GM23338 (cell line): ENCODE results near the gene SAA2. TPM values are rescaled to one million over a fixed set of nuclear protein-coding genes. Genes with fewer than 3 reads are reported as not detected.

ENCODE experiments used
- ATAC-seq: fragments of 200-7000 bp; cut with Tn5 transposase; 3 replicates; pipeline ENCODE4 v1.9.1; 2020
- DNase-seq: peaks from one replicate; pipeline ENCODE4 v3.0.0-alpha.2; 2015; ENCODE audit warnings: low spot score
- H2AFZ ChIP-seq: fragments of 200-600 bp; sonication (generic); 2 replicates; pipeline ENCODE4 v1.8.0; 2016; ENCODE audit warnings: antibody characterized with exemption, mild to moderate bottlenecking, moderate library complexity
- H3F3A ChIP-seq: fragments of 200-600 bp; sonication (generic); replicated peaks from 2 replicates; pipeline ENCODE4 v1.8.0; 2017; ENCODE audit warnings: antibody characterized with exemption, mixed run types, low read depth
- H3K27ac ChIP-seq: fragments of 200-600 bp; sonication (generic); 2 replicates; pipeline ENCODE4 v1.6.1; 2016; ENCODE audit warnings: low read depth
- H3K27me3 ChIP-seq: fragments of 200-600 bp; sonication (generic); 2 replicates; pipeline ENCODE4 v1.8.0; 2016; ENCODE audit warnings: mild to moderate bottlenecking, mixed run types, moderate library complexity; ENCODE audit not compliant: insufficient read depth
- H3K36me3 ChIP-seq: fragments of 200-600 bp; sonication (generic); 2 replicates; pipeline ENCODE4 v1.8.0; 2016; ENCODE audit warnings: mild to moderate bottlenecking; ENCODE audit not compliant: insufficient read depth
- H3K4me1 ChIP-seq: fragments of 200-600 bp; sonication (generic); 2 replicates; pipeline ENCODE4 v1.8.0; 2016; ENCODE audit warnings: mild to moderate bottlenecking, moderate library complexity; ENCODE audit not compliant: insufficient read depth
- H3K4me2 ChIP-seq: fragments of 200-600 bp; sonication (generic); 2 replicates; pipeline ENCODE4 v1.7.1; 2017; ENCODE audit warnings: mixed run types
- H3K4me3 ChIP-seq: fragments of 200-600 bp; sonication (generic); 2 replicates; pipeline ENCODE4 v1.6.1; 2016; ENCODE audit warnings: mixed run types
- H3K79me2 ChIP-seq: fragments of 200-600 bp; sonication (generic); replicated peaks from 2 replicates; pipeline ENCODE4 v1.8.0; 2017; ENCODE audit warnings: mild to moderate bottlenecking; ENCODE audit not compliant: insufficient read depth
- H3K9me2 ChIP-seq: fragments of 200-600 bp; sonication (generic); 2 replicates; pipeline ENCODE4 v1.8.0; 2017; ENCODE audit not compliant: insufficient read depth
- H4K20me1 ChIP-seq: fragments of 200-600 bp; sonication (generic); replicated peaks from 2 replicates; pipeline ENCODE4 v1.8.0; 2017; ENCODE audit warnings: mild to moderate bottlenecking; ENCODE audit not compliant: insufficient read depth
- H3K27ac Mint-ChIP-seq: 2 replicates; pipeline ENCODE4 v1.8.0; 2020; ENCODE audit warnings: inconsistent platforms, mild to moderate bottlenecking, moderate library complexity, mixed read lengths
- H3K27me3 Mint-ChIP-seq: 3 replicates; pipeline ENCODE4 v1.8.0; 2022; ENCODE audit warnings: low read depth, mild to moderate bottlenecking, moderate library complexity, mixed read lengths, inconsistent platforms; ENCODE audit not compliant: insufficient read depth, poor library complexity
- H3K36me3 Mint-ChIP-seq: 3 replicates; pipeline ENCODE4 v1.8.0; 2021; ENCODE audit warnings: low read depth, mild to moderate bottlenecking, inconsistent platforms, moderate library complexity, mixed read lengths
- H3K4me1 Mint-ChIP-seq: 3 replicates; pipeline ENCODE4 v1.8.0; 2020; ENCODE audit warnings: mild to moderate bottlenecking, inconsistent platforms, mixed read lengths
- H3K4me3 Mint-ChIP-seq: 3 replicates; pipeline ENCODE4 v1.8.0; 2021; ENCODE audit warnings: moderate library complexity, mild to moderate bottlenecking, inconsistent platforms, mixed read lengths
- H3K9me3 Mint-ChIP-seq: 3 replicates; pipeline ENCODE4 v1.8.0; 2020; ENCODE audit warnings: moderate library complexity, mild to moderate bottlenecking, inconsistent platforms, mixed read lengths
- CREB1 ChIP-seq: fragments of 250-450 bp; sonication (Bioruptor Pico); IDR thresholded peaks from 2 replicates; pipeline ENCODE4 v1.5.0; 2020; ENCODE audit warnings: low read depth, mild to moderate bottlenecking, moderate library complexity
- EZH2 ChIP-seq: fragments of 200-600 bp; sonication (generic); IDR thresholded peaks from one replicate; pipeline ENCODE4 v1.8.0; 2017; ENCODE audit warnings: antibody characterized with exemption, mild to moderate bottlenecking, low read depth; ENCODE audit not compliant: unreplicated experiment
- EZH2phosphoT487 ChIP-seq: fragments of 200-600 bp; sonication (generic); IDR thresholded peaks from one replicate; pipeline ENCODE4 v1.8.1; 2018; ENCODE audit warnings: antibody characterized with exemption; ENCODE audit not compliant: unreplicated experiment
- POLR2AphosphoS5 ChIP-seq: IDR thresholded peaks from 2 replicates; pipeline ENCODE4 v1.6.1; 2016; ENCODE audit warnings: antibody characterized with exemption, low read depth
- STAT1 ChIP-seq: IDR thresholded peaks from one replicate; pipeline ENCODE4 v1.6.1; 2016; ENCODE audit warnings: antibody characterized with exemption; ENCODE audit not compliant: unreplicated experiment
- polyA plus RNA-seq: library from polyadenylated mRNA; unstranded; fragments of >200 nt; fragmentation: Nextera tagmentation; extraction: Ambion mirVana; gene quantifications from 2 replicates; pipeline ENCODE4 v1.2.1, GENCODE V29; 2016
- total RNA-seq: library from RNA; depleted of rRNA; stranded (reverse); fragments of >200 nt; shearing (Covaris generic); gene quantifications from 2 replicates; pipeline ENCODE4 v1.2.3, GENCODE V29; 2014
- TF ChIP-seq, protein P1 (sequence below): IDR thresholded peaks from one replicate; pipeline ENCODE4 v1.6.1; 2018; ENCODE audit warnings: antibody characterized with exemption; ENCODE audit not compliant: unreplicated experiment
- TF ChIP-seq, protein P2 (sequence below): fragments of 250-450 bp; sonication (Bioruptor Pico); IDR thresholded peaks from 2 replicates; pipeline ENCODE4 v1.5.0; 2020; ENCODE audit warnings: mild to moderate bottlenecking, moderate library complexity

Gene SAA2
- total and polyA plus RNA-seq, 2 experiments from 2014 or later: not detected

GRCh38 chr11:18259259-18259658, 10.8 kb upstream of the SAA2 start:
- Mint-ChIP-seq H3K27ac (no peak overlapping the region), H3K27me3 (peaks cover 8% of the 10 kb centered on the region), H3K4me3 (no peak overlapping the region), H3K9me3 (no peaks in the 10 kb centered on the region), H3K36me3 (no peaks in the 10 kb centered on the region), H3K4me1 (no peaks in the 10 kb centered on the region)
- DNase-seq (no peak), ATAC-seq (no peak)
- H2AFZ ChIP-seq: no peak overlapping the region
- H3K4me1 ChIP-seq: no peaks in the 10 kb centered on the region; the same call in 1 of the 2 replicates
- TF ChIP-seq, protein P1, sequence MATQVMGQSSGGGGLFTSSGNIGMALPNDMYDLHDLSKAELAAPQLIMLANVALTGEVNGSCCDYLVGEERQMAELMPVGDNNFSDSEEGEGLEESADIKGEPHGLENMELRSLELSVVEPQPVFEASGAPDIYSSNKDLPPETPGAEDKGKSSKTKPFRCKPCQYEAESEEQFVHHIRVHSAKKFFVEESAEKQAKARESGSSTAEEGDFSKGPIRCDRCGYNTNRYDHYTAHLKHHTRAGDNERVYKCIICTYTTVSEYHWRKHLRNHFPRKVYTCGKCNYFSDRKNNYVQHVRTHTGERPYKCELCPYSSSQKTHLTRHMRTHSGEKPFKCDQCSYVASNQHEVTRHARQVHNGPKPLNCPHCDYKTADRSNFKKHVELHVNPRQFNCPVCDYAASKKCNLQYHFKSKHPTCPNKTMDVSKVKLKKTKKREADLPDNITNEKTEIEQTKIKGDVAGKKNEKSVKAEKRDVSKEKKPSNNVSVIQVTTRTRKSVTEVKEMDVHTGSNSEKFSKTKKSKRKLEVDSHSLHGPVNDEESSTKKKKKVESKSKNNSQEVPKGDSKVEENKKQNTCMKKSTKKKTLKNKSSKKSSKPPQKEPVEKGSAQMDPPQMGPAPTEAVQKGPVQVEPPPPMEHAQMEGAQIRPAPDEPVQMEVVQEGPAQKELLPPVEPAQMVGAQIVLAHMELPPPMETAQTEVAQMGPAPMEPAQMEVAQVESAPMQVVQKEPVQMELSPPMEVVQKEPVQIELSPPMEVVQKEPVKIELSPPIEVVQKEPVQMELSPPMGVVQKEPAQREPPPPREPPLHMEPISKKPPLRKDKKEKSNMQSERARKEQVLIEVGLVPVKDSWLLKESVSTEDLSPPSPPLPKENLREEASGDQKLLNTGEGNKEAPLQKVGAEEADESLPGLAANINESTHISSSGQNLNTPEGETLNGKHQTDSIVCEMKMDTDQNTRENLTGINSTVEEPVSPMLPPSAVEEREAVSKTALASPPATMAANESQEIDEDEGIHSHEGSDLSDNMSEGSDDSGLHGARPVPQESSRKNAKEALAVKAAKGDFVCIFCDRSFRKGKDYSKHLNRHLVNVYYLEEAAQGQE: no peak
- TF ChIP-seq POLR2AphosphoS5 (no peak), EZH2phosphoT487 (no peak), CREB1 (CRISPR knock-in tag) (no peak), STAT1 (no peak), EZH2 (no peak)
- TF ChIP-seq, protein P2, sequence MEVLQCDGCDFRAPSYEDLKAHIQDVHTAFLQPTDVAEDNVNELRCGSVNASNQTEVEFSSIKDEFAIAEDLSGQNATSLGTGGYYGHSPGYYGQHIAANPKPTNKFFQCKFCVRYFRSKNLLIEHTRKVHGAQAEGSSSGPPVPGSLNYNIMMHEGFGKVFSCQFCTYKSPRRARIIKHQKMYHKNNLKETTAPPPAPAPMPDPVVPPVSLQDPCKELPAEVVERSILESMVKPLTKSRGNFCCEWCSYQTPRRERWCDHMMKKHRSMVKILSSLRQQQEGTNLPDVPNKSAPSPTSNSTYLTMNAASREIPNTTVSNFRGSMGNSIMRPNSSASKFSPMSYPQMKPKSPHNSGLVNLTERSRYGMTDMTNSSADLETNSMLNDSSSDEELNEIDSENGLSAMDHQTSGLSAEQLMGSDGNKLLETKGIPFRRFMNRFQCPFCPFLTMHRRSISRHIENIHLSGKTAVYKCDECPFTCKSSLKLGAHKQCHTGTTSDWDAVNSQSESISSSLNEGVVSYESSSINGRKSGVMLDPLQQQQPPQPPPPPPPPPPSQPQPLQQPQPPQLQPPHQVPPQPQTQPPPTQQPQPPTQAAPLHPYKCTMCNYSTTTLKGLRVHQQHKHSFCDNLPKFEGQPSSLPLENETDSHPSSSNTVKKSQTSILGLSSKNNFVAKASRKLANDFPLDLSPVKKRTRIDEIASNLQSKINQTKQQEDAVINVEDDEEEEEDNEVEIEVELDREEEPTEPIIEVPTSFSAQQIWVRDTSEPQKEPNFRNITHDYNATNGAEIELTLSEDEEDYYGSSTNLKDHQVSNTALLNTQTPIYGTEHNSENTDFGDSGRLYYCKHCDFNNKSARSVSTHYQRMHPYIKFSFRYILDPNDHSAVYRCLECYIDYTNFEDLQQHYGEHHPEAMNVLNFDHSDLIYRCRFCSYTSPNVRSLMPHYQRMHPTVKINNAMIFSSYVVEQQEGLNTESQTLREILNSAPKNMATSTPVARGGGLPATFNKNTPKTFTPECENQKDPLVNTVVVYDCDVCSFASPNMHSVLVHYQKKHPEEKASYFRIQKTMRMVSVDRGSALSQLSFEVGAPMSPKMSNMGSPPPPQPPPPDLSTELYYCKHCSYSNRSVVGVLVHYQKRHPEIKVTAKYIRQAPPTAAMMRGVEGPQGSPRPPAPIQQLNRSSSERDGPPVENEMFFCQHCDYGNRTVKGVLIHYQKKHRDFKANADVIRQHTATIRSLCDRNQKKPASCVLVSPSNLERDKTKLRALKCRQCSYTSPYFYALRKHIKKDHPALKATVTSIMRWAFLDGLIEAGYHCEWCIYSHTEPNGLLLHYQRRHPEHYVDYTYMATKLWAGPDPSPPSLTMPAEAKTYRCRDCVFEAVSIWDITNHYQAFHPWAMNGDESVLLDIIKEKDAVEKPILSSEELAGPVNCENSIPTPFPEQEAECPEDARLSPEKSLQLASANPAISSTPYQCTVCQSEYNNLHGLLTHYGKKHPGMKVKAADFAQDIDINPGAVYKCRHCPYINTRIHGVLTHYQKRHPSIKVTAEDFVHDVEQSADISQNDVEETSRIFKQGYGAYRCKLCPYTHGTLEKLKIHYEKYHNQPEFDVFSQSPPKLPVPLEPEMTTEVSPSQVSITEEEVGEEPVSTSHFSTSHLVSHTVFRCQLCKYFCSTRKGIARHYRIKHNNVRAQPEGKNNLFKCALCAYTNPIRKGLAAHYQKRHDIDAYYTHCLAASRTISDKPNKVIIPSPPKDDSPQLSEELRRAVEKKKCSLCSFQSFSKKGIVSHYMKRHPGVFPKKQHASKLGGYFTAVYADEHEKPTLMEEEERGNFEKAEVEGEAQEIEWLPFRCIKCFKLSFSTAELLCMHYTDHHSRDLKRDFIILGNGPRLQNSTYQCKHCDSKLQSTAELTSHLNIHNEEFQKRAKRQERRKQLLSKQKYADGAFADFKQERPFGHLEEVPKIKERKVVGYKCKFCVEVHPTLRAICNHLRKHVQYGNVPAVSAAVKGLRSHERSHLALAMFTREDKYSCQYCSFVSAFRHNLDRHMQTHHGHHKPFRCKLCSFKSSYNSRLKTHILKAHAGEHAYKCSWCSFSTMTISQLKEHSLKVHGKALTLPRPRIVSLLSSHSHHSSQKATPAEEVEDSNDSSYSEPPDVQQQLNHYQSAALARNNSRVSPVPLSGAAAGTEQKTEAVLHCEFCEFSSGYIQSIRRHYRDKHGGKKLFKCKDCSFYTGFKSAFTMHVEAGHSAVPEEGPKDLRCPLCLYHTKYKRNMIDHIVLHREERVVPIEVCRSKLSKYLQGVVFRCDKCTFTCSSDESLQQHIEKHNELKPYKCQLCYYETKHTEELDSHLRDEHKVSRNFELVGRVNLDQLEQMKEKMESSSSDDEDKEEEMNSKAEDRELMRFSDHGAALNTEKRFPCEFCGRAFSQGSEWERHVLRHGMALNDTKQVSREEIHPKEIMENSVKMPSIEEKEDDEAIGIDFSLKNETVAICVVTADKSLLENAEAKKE (CRISPR knock-in tag): no peak
- H3K27me3 ChIP-seq: no peaks in the 10 kb centered on the region
- no peak overlapping the region for H3K27ac ChIP-seq
- H3K4me2 ChIP-seq: no peak overlapping the region
- H3F3A ChIP-seq: no peaks in the 10 kb centered on the region
- peaks cover 12% of the 10 kb centered on the region; the same call in 1 of the 2 replicates for H3K9me2 ChIP-seq
- H4K20me1 ChIP-seq: no peaks in the 10 kb centered on the region
- no peak overlapping the region for H3K4me3 ChIP-seq
- no peaks in the 10 kb centered on the region for H3K36me3 ChIP-seq
- H3K79me2 ChIP-seq: no peaks in the 10 kb centered on the region
